Activated naive CD4-positive, alpha-beta T cell (primary cell): ENCODE results near the gene SLC13A3.

Experiments
- DNase-seq, 4 experiments: peaks; one replicate each; lab custom pipeline; 2025; lab: John Stamatoyannopoulos, UW

The SLC13A3 gene

DNA sequence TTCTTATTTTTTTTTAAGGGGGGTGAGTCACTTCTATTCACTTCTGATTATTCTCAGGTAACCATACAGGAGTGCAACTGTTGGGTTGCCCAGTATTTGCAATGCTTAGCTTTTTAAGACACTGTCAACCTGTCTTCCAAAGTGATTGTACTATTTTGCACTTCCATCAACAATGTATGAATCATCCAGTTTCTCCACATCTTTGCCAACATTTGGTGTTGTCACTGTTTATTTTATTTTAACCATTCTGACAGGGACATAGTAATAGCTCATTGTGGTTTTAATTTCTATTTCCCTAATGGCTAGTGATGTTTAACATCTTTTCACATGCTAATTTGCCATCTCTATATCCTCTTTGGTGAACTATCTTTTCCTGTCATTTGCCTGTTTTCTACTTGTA, 1.4 kb upstream of the SLC13A3 start:
- no peak for DNase-seq

- no peak for DNase-seq
These were observed 626 bp downstream of the SLC13A3 start for GRCh38 chr20:46650575-46651090.

GRCh38 chr20:46649965-46650542, 1.2 kb downstream of the SLC13A3 start:
- DNase-seq, result no peak

- no peak for DNase-seq
These were observed 1.7 kb downstream of the SLC13A3 start for GRCh38 chr20:46649650-46649949.

DNA sequence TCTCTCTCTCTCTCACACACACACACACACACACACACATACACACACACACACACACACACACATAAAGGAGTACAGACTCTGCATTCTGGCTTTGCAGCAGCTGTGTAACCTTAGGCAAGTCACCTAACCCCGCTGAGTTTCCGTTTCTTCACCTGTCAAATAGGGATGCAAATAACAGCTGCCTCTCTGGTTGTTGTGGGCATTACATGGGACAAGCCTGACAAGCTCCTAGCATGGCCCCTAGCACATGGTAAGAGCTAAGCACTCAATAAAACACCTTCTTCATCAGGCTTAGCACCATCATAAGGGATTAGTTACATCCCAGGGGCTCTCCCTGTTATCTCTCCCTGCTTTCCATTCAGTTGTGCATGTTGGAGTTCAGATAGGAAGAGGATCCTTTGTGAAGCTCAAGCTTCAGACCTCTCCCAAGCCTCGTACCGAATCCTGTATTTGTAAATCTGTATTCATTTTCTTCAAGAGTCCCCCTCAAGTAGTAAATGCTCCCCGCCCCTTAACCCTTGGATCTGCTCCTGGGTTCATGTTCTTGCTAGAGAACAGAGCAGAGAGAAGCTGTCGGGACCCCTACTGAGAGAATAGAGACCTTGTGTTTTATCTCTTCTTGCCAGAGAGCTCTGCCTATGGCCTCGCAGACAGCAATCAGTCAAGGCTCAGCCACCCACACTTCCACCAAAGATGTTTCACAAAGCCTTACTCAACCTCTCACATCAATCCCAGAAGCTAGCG, 2.2 kb downstream of the SLC13A3 start:
- no peak for DNase-seq

DNA sequence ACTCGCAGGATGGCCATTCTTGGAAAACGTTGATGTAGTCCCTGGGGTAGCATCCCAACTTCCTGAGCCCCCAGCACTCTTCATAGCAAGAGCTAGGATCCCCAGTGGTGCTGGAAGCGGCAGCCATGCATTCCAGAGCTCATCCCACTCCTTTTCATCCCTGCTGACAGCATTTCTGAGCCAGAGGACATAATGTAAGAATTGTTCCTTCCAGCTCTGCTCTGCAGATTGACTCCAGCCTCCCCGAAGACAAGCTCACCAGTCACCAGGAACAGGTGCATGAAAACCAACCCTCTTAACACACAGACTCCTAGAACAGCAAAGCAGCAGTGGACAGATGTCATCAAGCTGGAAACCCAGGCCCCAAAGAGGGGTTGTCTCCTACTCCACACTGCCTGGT, 3.8 kb downstream of the SLC13A3 start:
- no peak for DNase-seq

DNA sequence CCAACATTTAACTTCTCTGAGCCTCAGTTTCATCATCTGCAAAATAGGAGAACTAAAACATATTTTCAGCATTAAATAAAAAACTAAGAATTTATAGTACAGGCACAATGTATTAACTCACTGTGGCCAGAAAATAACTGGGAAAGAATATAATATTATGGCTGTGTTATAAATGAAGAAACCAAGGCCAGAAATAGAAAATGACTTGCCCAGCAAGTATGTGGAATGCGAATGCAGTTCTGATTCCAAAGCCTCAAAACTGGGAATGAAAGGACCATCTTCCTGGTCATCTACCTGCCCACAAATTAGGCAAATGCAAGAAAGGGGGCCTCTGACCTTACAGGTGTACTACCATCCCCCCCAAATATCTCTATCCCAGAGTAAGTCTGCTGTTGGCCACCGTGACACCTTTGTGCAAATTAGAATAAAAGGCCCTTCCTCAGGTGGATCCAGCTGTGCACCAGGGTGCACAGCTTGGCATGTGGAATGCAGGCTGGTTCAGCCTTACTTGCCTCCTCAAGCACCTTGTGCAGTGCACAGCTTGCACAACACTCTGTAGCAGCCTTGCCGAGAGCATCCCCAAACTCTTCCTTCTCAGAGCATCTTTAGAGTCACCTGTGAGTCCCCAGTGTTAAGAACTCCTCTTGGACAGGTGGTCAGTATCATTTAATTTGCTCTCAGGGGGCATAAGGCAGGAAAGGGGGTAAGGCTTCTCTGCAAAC, 4.4 kb downstream of the SLC13A3 start:
- DNase-seq, result no peak

GRCh38 chr20:46646122-46646521, 5.1 kb downstream of the SLC13A3 start:
- DNase-seq, result no peak

DNA sequence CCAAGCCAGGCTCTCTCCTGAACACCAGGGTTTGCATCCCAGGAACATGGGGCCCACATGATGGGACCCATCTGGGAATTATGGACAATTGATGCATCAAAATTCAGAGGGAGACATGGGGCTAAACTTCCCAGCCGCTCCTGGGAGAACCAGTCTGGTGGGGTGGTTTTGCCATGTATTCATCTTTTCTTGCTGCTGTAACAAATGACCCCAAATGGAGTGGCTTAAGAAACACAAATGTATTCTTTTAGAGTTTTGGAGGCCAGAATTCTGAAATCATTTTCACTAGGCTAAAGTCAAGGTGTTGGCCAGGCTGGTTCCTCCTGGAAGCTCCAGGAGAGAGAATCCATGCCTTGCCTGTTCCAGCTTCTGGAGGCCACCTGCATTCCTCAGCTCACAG, 6.5 kb downstream of the SLC13A3 start:
- no peak for DNase-seq

- DNase-seq, result no peak
These were observed 7.1 kb downstream of the SLC13A3 start for GRCh38 chr20:46644160-46644559.

GRCh38 chr20:46642969-46643343, 8.3 kb downstream of the SLC13A3 start:
- no peak for DNase-seq

DNA sequence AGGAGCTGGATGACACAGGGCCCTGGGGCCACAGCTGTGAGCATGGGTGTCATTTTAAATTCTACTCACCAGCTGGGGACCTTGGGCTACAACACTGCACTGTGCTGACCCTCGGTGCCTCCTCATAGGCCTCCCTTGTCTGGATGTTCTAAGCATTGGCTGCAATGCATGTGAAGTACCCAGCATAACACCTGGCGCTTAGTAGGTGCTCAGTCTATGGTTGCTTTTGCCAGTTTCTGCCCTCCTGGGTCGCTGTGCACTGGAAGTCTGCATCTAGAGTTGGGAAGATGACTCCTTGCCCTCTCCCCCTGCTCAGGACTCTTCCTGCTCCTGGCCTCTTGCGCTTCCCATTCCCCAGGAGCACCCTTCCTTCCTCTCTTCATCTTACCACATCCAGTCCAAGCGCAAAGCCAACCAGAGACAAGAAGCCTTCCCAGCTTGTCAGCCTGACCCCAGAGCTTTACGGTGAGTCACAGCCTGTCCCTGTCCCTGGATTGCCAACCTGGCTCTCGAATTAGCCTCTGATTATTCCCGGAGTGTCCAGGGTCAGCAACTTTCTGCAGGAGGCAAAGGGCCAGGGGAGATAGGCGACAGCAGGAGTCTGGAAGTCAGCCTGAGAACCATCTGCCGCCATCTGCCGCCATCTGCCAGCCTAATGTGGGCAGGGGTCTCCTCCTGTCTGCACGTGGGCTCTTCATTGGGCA, 8.8 kb downstream of the SLC13A3 start:
- no peak for DNase-seq

- DNase-seq, result no peak
These were observed 9.8 kb downstream of the SLC13A3 start for GRCh38 chr20:46641424-46641823.

DNA sequence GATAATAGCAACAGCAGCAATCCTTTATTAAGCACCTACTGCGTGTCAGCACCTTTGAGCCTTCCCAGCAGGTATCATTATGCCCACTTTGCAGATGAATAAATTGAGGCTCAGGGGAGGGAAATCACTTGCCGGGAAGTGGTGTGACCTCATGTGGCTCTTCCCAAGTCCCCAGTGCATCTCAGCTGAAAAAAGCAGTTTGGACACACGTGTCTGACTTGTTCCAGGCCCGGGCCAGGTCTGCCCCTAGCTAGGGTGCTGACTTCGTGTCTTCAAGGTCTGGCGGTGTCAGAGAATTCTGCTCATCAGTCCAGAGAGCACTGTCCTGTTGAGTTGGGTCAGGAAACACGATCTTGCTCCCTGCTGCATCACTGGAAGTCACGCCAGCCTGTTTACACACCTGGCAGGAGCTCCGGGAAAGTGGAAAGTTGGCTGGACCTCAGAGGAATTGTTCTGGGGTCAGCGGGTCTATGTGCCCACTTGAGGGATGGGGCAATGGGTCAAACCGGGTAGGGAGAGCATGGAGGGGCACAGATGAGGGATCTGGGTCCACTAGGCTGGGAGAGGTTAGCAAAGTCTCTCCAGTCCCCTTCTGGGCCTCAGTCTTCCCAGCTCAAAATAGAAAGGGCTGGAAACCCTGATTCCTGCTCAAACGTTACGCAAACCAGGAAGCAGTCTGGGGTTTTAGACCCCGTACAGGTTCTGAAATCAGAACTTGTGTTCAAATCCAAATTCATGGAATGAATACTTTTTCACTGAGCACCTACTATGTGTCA, 10.5 kb downstream of the SLC13A3 start:
- no peak for DNase-seq

- DNase-seq, result no peak
These were observed 11.2 kb downstream of the SLC13A3 start for GRCh38 chr20:46640044-46640443.

GRCh38 chr20:46639587-46639986, 11.7 kb downstream of the SLC13A3 start:
- no peak for DNase-seq

GRCh38 chr20:46638898-46639274, 12.4 kb downstream of the SLC13A3 start:
- no peak for DNase-seq

GRCh38 chr20:46638134-46638897, 12.9 kb downstream of the SLC13A3 start:
- DNase-seq, result no peak

DNA sequence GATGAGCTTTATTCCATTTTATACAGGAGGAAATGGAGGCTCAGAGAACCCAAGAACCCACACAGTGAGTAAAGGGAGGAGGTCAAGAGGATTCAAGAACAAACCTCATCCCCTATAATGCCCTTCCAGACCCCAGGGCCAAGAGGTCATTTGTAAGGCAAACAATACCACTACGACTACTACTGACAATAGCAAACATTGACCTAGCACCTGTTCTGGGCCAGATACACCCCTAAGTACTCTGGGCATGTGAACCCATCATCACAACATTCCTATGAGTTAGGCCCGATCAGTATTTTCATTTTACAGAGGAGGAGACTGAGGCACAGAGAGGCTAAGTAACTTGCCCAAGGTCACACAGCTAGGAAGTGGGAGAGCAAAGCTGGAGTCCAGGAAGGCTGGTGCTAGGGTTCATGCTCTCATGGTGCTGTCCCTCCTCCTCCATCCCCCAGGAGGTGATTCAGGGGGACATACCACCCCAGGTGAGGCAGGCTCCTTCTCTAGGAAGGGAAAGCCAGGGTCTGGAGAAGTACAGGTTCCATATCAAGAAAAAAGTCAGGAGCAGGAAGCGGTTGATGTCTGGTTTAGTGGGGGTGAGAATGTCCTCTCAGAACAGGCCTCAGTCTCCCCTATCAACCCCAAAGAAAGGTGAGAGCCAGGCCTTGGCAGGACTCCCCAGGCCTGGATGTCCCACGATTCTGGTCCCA, 13.7 kb downstream of the SLC13A3 start:
- no peak for DNase-seq

- DNase-seq, result no peak
These were observed 14.2 kb downstream of the SLC13A3 start for GRCh38 chr20:46637020-46637419.

DNA sequence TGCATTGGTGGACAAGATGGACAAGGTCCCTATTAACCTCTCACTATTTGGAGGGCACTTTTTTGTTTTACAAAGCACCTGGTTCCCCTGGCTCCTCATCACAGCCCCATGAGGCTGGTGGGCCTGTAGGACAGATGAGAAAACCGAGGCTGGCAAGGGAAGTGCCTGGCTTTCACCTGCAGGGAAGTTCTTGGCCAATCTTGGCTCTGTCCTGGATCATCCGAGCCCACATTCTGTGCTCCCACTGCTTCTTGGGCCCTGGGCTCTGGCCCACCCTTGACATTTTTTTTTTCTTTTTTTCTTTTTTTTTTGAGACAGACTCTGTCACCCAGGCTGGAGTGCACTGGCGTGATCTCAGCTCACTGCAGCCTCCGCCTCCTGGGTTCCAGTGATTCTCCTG, 14.7 kb downstream of the SLC13A3 start:
- no peak for DNase-seq
